ENCODE data around the gene CELSR2.

The CELSR2 gene

DNA sequence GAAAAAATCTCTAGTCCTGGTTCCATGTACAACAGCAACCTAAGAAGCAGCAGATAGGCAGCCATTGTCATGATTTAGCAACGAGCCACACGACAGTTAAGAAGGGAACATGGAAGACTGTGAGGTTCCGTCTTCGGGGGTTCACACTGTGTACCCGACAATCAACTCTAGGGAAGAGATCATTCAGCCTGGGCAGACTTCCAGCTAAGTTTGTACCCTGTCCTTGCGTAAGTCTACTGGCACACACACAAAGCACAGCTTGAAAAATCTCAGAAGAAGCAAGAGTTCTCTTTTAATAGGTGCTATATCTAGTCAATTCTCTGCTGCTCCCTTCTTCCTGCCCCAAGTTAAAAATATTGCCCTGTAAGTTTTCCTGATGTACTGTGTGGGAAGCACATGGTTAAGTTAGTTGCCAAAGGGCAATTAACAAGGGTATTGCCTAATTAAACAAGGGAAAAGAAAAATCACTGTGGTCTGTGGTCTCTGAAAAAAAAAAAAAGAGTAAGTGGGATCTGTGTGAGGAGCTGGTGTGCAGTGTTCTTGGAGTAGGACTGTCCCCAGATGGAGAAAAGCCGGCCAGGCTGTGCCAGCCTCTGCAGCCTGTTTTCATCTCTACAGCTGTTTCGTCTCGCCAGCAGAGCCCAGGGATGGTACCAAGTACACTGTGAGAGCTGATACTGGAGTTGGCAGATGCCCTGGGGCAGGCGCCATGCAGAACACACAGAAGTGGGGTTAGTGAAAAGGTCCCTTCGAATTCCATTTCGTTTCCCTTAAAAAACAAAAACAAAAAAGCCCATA is 63.8 kb downstream of the CELSR2 start:
- no peak for DNase-seq

DNA sequence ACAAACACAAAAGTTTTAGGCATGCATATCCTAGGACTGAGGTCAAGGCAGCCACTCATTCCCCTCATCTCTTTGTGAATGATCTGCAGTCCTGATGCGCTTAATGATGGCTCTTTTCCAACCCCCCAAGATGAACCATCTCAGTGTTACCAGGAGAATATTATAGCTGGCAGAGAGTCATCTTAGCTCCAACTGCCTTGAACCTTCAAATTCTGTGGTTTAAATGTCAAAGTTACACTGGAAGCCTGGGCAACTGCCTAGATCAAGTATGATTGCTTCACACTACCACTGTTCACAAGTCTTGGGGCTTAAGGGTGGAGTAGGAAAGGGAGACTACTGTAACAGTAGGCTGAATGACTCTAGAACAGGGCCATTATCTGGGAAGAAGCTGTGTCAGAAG is 65.5 kb downstream of the CELSR2 start:
- DNase-seq = no peak

DNA sequence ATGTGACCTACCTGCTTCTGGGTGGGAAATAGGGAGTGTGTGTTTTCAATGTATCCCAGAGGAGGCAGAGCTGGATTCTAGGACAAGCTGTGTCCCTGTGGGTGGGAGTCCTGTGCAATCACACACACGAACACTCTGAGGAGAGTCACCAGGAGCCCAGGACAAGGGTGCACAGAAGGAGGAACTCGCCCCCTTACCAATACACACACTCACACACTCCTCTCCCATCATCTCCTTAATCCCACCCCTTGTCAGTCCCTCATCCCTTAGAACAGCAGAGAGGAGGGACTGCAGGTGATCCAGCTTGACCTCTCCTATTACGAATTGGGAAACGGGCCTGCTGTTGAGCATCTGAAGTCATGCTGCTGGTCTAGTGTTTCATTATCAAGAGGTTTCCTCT is 65.9 kb downstream of the CELSR2 start:
- no peak for DNase-seq

DNA sequence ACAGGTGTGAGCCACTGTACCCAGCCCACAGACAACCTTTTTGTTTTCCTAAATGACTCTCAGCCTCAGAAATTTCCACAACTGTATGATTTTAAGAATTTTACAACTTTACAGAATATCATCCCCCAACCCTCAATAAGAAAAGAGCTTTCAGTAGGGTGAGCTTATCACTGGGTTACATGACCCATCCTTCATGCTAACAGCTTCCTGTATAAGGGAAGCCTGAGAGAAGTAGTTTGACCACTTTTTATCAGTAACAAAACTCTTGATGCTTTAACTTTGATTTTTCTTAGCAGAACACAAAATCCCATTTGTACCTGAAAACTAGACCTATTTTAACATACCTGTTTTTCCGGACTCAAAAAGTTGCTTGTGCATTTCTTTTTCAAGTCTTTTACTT is 67.2 kb downstream of the CELSR2 start:
- no peak for DNase-seq

DNA sequence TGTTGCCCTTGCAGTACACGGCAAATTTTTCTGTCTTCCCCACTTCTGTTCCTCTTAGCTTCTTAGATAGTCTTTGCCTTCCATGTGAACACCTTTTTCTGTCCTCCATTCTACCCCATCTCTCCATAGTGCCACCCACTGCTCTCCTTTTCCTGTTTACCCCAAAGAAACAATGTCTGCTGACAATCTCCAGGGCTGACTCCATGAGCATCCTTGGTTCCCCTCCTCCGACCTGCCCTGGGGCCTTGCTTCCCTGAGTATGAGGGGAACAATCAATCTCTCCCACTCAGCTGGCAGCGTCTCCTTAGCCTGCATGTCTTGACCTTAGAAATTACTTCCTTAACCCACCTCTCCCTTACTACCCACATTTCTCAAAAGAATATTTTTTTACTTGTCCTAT is 69.8 kb downstream of the CELSR2 start:
- no peak for DNase-seq

DNA sequence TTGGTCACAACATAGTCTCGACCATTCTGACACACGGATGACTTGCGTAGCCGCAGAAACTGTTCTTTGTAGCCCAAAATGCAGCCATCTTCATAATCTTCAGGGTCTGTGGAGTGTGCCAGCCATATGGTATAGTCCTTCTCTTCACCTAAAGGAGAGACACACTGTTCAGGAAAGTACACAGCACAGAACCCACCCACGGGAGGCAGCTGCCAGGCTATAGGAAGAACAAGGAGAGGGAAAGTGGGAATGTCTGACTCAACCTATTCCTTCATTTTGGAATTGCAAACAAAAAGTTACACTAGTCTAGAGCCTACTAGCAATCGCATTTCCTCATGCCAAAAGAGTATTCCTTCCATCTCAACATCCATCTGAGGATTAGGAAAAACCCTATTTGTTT is 73.6 kb downstream of the CELSR2 start:
- no peak for DNase-seq

Data from CD4-positive, alpha-beta T cell treated with Interleukin-4 for 4 hours (primary cell).